ENCODE results near the gene ARL11. TPM values are rescaled to one million over a fixed set of nuclear protein-coding genes. Genes with fewer than 3 reads are reported as not detected.

The ARL11 gene
- polyA plus RNA-seq, 1 donor from 2014 or later, result not detected

DNA sequence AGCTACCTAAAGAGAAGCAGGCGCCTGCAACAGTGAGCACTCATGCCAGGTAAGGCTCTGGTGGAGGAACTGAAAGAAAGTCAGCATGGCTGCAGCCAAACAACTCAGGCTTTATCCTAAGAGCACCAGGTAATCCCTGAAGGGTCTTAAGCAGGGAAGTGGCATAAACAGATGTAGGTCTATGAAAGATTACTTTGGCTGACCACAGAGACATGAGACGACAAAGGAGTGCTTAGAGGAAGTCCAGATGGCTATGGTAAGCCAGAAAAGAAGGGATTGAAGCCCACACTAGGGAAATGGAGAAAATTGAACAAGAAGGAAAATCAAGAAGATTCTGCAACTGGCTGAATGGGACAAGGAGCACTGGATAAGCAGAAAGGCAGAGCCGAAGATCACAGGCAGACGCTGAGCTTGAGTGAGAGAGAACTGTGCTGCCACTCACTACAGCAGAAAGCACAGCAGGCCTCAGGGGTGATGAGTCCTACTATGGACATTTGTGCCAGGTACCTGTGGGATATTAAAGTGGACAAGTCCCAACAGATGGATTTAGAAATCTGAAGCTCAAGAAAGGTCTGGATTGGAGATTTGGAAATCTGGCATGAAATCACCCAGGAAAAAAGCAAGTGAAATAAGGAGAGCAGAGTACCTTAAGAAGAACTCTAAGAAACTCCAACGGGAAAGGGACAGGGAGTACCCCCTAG lies 47.2 kb upstream of the ARL11 start:
- no peak overlapping the region for H3K27ac ChIP-seq (ENCODE audit: low read length)
- no peaks in the 10 kb centered on the region for H3K9me3 ChIP-seq (ENCODE audit: low read length)
- TF ChIP-seq SMC3 (conservative IDR thresholded peaks at IDR 0.05; ENCODE audit: poor library complexity), result no peak
- no peak for TF ChIP-seq EZH2 (IDR thresholded peaks at IDR 0.05; ENCODE audit: borderline replicate concordance, insufficient read depth, low read length, poor library complexity, severe bottlenecking)
- TF ChIP-seq, protein P1, sequence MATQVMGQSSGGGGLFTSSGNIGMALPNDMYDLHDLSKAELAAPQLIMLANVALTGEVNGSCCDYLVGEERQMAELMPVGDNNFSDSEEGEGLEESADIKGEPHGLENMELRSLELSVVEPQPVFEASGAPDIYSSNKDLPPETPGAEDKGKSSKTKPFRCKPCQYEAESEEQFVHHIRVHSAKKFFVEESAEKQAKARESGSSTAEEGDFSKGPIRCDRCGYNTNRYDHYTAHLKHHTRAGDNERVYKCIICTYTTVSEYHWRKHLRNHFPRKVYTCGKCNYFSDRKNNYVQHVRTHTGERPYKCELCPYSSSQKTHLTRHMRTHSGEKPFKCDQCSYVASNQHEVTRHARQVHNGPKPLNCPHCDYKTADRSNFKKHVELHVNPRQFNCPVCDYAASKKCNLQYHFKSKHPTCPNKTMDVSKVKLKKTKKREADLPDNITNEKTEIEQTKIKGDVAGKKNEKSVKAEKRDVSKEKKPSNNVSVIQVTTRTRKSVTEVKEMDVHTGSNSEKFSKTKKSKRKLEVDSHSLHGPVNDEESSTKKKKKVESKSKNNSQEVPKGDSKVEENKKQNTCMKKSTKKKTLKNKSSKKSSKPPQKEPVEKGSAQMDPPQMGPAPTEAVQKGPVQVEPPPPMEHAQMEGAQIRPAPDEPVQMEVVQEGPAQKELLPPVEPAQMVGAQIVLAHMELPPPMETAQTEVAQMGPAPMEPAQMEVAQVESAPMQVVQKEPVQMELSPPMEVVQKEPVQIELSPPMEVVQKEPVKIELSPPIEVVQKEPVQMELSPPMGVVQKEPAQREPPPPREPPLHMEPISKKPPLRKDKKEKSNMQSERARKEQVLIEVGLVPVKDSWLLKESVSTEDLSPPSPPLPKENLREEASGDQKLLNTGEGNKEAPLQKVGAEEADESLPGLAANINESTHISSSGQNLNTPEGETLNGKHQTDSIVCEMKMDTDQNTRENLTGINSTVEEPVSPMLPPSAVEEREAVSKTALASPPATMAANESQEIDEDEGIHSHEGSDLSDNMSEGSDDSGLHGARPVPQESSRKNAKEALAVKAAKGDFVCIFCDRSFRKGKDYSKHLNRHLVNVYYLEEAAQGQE (IDR thresholded peaks at IDR 0.05; ENCODE audit: borderline replicate concordance), result no peak
- TF ChIP-seq POLR2AphosphoS5 (IDR thresholded peaks at IDR 0.05), result no peak
- no peak for TF ChIP-seq MXI1 (conservative IDR thresholded peaks at IDR 0.05; ENCODE audit: poor library complexity, severe bottlenecking)
- TF ChIP-seq, protein P2, sequence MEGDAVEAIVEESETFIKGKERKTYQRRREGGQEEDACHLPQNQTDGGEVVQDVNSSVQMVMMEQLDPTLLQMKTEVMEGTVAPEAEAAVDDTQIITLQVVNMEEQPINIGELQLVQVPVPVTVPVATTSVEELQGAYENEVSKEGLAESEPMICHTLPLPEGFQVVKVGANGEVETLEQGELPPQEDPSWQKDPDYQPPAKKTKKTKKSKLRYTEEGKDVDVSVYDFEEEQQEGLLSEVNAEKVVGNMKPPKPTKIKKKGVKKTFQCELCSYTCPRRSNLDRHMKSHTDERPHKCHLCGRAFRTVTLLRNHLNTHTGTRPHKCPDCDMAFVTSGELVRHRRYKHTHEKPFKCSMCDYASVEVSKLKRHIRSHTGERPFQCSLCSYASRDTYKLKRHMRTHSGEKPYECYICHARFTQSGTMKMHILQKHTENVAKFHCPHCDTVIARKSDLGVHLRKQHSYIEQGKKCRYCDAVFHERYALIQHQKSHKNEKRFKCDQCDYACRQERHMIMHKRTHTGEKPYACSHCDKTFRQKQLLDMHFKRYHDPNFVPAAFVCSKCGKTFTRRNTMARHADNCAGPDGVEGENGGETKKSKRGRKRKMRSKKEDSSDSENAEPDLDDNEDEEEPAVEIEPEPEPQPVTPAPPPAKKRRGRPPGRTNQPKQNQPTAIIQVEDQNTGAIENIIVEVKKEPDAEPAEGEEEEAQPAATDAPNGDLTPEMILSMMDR (IDR thresholded peaks at IDR 0.05; ENCODE audit: poor library complexity, severe bottlenecking), result no peak
- TF ChIP-seq TAF1 (IDR thresholded peaks at IDR 0.05; ENCODE audit: low read depth), result no peak
- TF ChIP-seq RAD21 (conservative IDR thresholded peaks at IDR 0.05), result no peak
- no peak for TF ChIP-seq EP300 (conservative IDR thresholded peaks at IDR 0.05; ENCODE audit: poor library complexity, severe bottlenecking)
- no peak overlapping the region for H3K4me2 ChIP-seq (ENCODE audit: low read length)
- H4K20me1 ChIP-seq (ENCODE audit: insufficient read depth), result no peaks in the 10 kb centered on the region
- H3K9ac ChIP-seq (ENCODE audit: low read length), result no peak overlapping the region
- H3F3A ChIP-seq (ENCODE audit: insufficient read depth, low read length, poor library complexity, severe bottlenecking), result no peaks in the 10 kb centered on the region
- no peak overlapping the region for H3K4me3 ChIP-seq (ENCODE audit: low read length)
- no peaks in the 10 kb centered on the region for H3K79me2 ChIP-seq (replicated peaks; ENCODE audit: insufficient read depth, low read length)
- no peaks in the 10 kb centered on the region for H3K36me3 ChIP-seq (ENCODE audit: insufficient read depth, low read length)
- no peaks in the 10 kb centered on the region for H3K27me3 ChIP-seq (ENCODE audit: insufficient read depth, low read depth, low read length)
- H2AFZ ChIP-seq (ENCODE audit: low read depth, low read length), result no peak overlapping the region
- H3K9me2 ChIP-seq (ENCODE audit: insufficient read depth, low read length), result no peaks in the 10 kb centered on the region

DNA sequence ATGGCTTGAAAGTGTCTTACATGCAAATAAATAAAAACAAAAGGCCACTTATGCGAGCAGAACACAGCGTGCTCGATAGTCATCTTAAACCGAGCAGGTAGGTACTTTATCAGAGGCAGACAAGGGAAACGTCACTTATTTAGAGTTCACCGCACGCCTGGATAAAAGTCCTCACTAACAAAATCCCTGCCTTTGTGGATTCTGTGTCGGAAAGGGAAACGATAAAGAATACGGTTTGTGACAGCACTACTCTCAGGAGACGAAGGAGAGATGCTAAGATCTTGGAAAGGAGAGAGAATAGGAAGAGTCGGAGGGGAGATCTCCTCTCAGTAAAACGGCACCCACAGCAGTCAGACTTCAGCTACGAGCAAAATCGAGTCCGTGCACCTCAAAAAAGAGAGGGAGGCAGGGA lies 43.5 kb upstream of the ARL11 start:
- Histone ChIP-seq H3K27ac (ENCODE audit: low read length) (no peak overlapping the region), H2AFZ (ENCODE audit: low read depth, low read length) (peak overlapping the region; percentile 92), H3K36me3 (ENCODE audit: insufficient read depth, low read length) (no peaks in the 10 kb centered on the region), H3K9me3 (ENCODE audit: low read length) (no peaks in the 10 kb centered on the region), H4K20me1 (ENCODE audit: insufficient read depth) (no peaks in the 10 kb centered on the region), H3K4me3 (ENCODE audit: low read length) (peak overlapping the region; percentile 91), H3K4me2 (ENCODE audit: low read length) (peak overlapping the region; percentile 88), H3K9me2 (ENCODE audit: insufficient read depth, low read length) (no peaks in the 10 kb centered on the region), H3K27me3 (ENCODE audit: insufficient read depth, low read depth, low read length) (no peaks in the 10 kb centered on the region), H3F3A (ENCODE audit: insufficient read depth, low read length, poor library complexity, severe bottlenecking) (no peaks in the 10 kb centered on the region), H3K79me2 (replicated peaks; ENCODE audit: insufficient read depth, low read length) (no peaks in the 10 kb centered on the region), H3K9ac (ENCODE audit: low read length) (peak overlapping the region; percentile 84)
- TF ChIP-seq, protein P1 (IDR thresholded peaks at IDR 0.05; ENCODE audit: borderline replicate concordance), result no peak
- TF ChIP-seq, protein P2 (IDR thresholded peaks at IDR 0.05; ENCODE audit: poor library complexity, severe bottlenecking), result no peak
- TF ChIP-seq TAF1 (IDR thresholded peaks at IDR 0.05; ENCODE audit: low read depth), result no peak
- TF ChIP-seq RAD21 (conservative IDR thresholded peaks at IDR 0.05), result no peak
- TF ChIP-seq POLR2AphosphoS5 (IDR thresholded peaks at IDR 0.05), result no peak
- no peak for TF ChIP-seq SMC3 (conservative IDR thresholded peaks at IDR 0.05; ENCODE audit: poor library complexity)
- no peak for TF ChIP-seq MXI1 (conservative IDR thresholded peaks at IDR 0.05; ENCODE audit: poor library complexity, severe bottlenecking)
- TF ChIP-seq EZH2 (IDR thresholded peaks at IDR 0.05; ENCODE audit: borderline replicate concordance, insufficient read depth, low read length, poor library complexity, severe bottlenecking), result no peak
- TF ChIP-seq EP300 (conservative IDR thresholded peaks at IDR 0.05; ENCODE audit: poor library complexity, severe bottlenecking), result no peak

Data from neural cell (in vitro differentiated cells).